ENCODE results near the gene THAP9. TPM values are rescaled to one million over a fixed set of nuclear protein-coding genes. Genes with fewer than 3 reads are reported as not detected.

Gene THAP9
- total and polyA plus RNA-seq, 7 donors = 0.60 to 7.5 (median 3.9) TPM

- H3K27me3 ChIP-seq = no peaks in the 10 kb centered on the region
- TF ChIP-seq EP300 (IDR thresholded peaks at IDR 0.05) (no peak), CTCF (IDR thresholded peaks at IDR 0.05) (no peak), POLR2AphosphoS5 (IDR thresholded peaks at IDR 0.05) (no peak), POLR2A (IDR thresholded peaks at IDR 0.05) (no peak)
- H3K36me3 ChIP-seq = peaks cover 0 to 35% (median 6%) of the 10 kb centered on the region in 4 donors
- no peaks in the 10 kb centered on the region for H3K9me3 ChIP-seq
- no peak overlapping the region for H3K27ac ChIP-seq
- H3K4me3 ChIP-seq = no peak overlapping the region
- DNase-seq = no peak
- 86 to 88% methylated on average over 5 of the region's 5 CpGs for whole genome bisulfite sequencing, 2 donors
- intact Hi-C loops (cut with DNase I) = no loop called here
- no peaks in the 10 kb centered on the region for H3K4me1 ChIP-seq
These were observed 30.6 kb downstream of the THAP9 start for GRCh38 chr4:82930848-82931755.

DNA sequence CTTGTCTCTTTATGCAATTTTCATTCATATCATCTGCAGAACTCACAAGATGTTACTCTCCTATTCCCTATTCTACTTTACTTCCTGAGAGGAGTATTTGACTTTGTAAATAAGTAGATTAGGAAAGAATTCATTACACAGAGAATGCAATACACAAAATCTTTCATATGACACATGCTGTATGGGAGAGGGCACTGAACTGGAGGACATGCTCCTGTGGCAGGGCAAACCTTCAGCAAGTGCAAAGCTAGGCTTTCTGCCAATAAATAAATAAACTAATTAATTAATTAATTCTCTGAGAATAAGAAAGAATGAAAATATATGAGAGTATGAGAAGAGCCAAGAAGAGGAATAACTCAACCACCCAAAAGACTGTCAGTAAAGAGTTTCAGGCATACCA is 33.9 kb downstream of the THAP9 start:
- TF ChIP-seq POLR2AphosphoS5 (IDR thresholded peaks at IDR 0.05) = no peak
- TF ChIP-seq EP300 (IDR thresholded peaks at IDR 0.05) = no peak
- no peak for TF ChIP-seq CTCF (IDR thresholded peaks at IDR 0.05)
- no peak for TF ChIP-seq POLR2A (IDR thresholded peaks at IDR 0.05)
- no peaks in the 10 kb centered on the region for H3K4me1 ChIP-seq
- H3K9me3 ChIP-seq = no peaks in the 10 kb centered on the region
- H3K36me3 ChIP-seq = peaks cover 3 to 64% (median 19%) of the 10 kb centered on the region in 4 donors
- intact Hi-C loops (cut with DNase I) = no loop called here
- DNase-seq = no peak
- H3K27ac ChIP-seq = no peak overlapping the region
- H3K4me3 ChIP-seq = no peak overlapping the region
- H3K27me3 ChIP-seq = no peaks in the 10 kb centered on the region

- Histone ChIP-seq H3K27me3 (no peaks in the 10 kb centered on the region), H3K36me3 (peaks cover under 1 to 65% (median 16%) of the 10 kb centered on the region in 4 donors), H3K27ac (no peak overlapping the region), H3K4me3 (no peak overlapping the region), H3K9me3 (no peaks in the 10 kb centered on the region), H3K4me1 (no peaks in the 10 kb centered on the region)
- 91% methylated on average over 2 of the region's 2 CpGs for WGBS, 2 donors
- intact Hi-C loops (cut with DNase I) = no loop called here
- TF ChIP-seq POLR2AphosphoS5 (IDR thresholded peaks at IDR 0.05) (no peak), POLR2A (IDR thresholded peaks at IDR 0.05) (no peak), CTCF (IDR thresholded peaks at IDR 0.05) (no peak), EP300 (IDR thresholded peaks at IDR 0.05) (no peak)
- no peak for DNase-seq
These were observed 38.9 kb downstream of the THAP9 start for GRCh38 chr4:82939414-82939813.

GRCh38 chr4:82947498-82947897 is 47.0 kb downstream of the THAP9 start:
- Histone ChIP-seq H3K9me3 (no peaks in the 10 kb centered on the region), H3K27ac (no peak overlapping the region)
- intact Hi-C loops (cut with DNase I) = no loop called here

More at GRCh38 chr4:82947498-82947897, 47.0 kb downstream of the THAP9 start:
- H3K36me3 ChIP-seq = peaks cover 0 to 7% (median 0%) of the 10 kb centered on the region in 4 donors
- H3K4me3 ChIP-seq = no peak overlapping the region
- DNase-seq = no peak
- no peaks in the 10 kb centered on the region for H3K27me3 ChIP-seq
- H3K4me1 ChIP-seq = no peaks in the 10 kb centered on the region
- TF ChIP-seq POLR2A (IDR thresholded peaks at IDR 0.05) (no peak), POLR2AphosphoS5 (IDR thresholded peaks at IDR 0.05) (no peak), CTCF (IDR thresholded peaks at IDR 0.05) (no peak), EP300 (IDR thresholded peaks at IDR 0.05) (no peak)

All from sigmoid colon (tissue), 7 donors.